Testis (tissue), 3 donors: ENCODE data around the gene RPS14. TPM values are rescaled to one million over a fixed set of nuclear protein-coding genes. Genes with fewer than 3 reads are reported as not detected.
A peak's percentile ranks its signal among the peaks of the same experiment; 100 is the strongest.
"Not testable (repeated sequence)": the region's sequence is repeated elsewhere in the genome, so short reads cannot be mapped to it uniquely, and the experiment has no call there.

Experiments
- DNase-seq: peaks from one replicate; pipeline ENCODE4 v3.0.0-alpha.2; 2019
- H3K27ac ChIP-seq, 2 donors: fragments of 200-600 bp; sonication (generic); one replicate each; pipeline ENCODE4 v1.5.1; 2019
- H3K27me3 ChIP-seq: fragments of 200-600 bp; sonication (generic); one replicate; pipeline ENCODE4 v1.5.1; 2019
- H3K36me3 ChIP-seq: fragments of 200-600 bp; sonication (generic); one replicate; pipeline ENCODE4 v1.5.1; 2017; ENCODE audit warnings: low read depth; ENCODE audit errors: missing control alignments
- H3K4me1 ChIP-seq: fragments of 200-600 bp; sonication (generic); one replicate; pipeline ENCODE4 v1.5.1; 2019
- H3K4me3 ChIP-seq, 2 donors: fragments of 200-600 bp; sonication (generic); one replicate each; pipeline ENCODE4 v1.5.1; 2017 to 2019
- H3K9me3 ChIP-seq: fragments of 200-600 bp; sonication (generic); one replicate; pipeline ENCODE4 v1.5.1; 2017
- CTCF ChIP-seq, 3 experiments: fragments of 450-650 bp in 2 of 3; fragments of 200-600 bp in 1 of 3; sonication (generic) in 1 of 3; IDR thresholded peaks; one replicate each; pipeline ENCODE4 v1.5.1; 2016 to 2019; ENCODE audit warnings: antibody characterized with exemption in 3 of 3, mild to moderate bottlenecking in 2 of 3, moderate library complexity in 1 of 3
- POLR2A ChIP-seq: fragments of 450-650 bp; IDR thresholded peaks from one replicate; pipeline ENCODE4 v1.6.1; 2017; ENCODE audit warnings: antibody characterized with exemption, mild to moderate bottlenecking, moderate library complexity
- WGBS, 2 donors: methylation state at CpG; one replicate each; pipeline ENCODE4 v1.1.5; 2018; 5-methylcytosine and 5-hydroxymethylcytosine counted together
- intact Hi-C: fragments of 100-400 bp; cut with DNase I; formaldehyde crosslinking; loops from one replicate; pipeline ENCODE4 v1.15.1; 2023; ENCODE audit warnings: low total_unique reads
- polyA plus RNA-seq: library from polyadenylated mRNA; stranded (reverse); fragments of 350-450 nt; fragmentation: Illumina TruSeq; extraction: RNeasy Lipid Tissue Mini Kit (QIAGEN cat#74804); gene quantifications from one replicate; pipeline ENCODE4 v1.2.3, GENCODE V29; 2014; ENCODE audit warnings: low read depth, low replicate concordance; ENCODE audit not compliant: insufficient read depth
- total RNA-seq, 2 donors: library from RNA; depleted of rRNA; stranded (reverse); fragments of >200 nt; gene quantifications; one replicate each; pipeline ENCODE4 v1.2.3, GENCODE V29; 2016

The RPS14 gene
- total and polyA plus RNA-seq, 3 donors from 2014 or later: 781 to 1,273 (median 1,234) TPM

- 57 to 60% methylated on average over 4 of the region's 4 CpGs for WGBS, 2 donors
- H3K4me1 ChIP-seq: no peaks in the 10 kb centered on the region
- no peaks in the 10 kb centered on the region for H3K27me3 ChIP-seq
- no peak overlapping the region for H3K27ac ChIP-seq
- DNase-seq: no peak
- H3K4me3 ChIP-seq: no peak overlapping the region
- intact Hi-C loops: no loop called here
- TF ChIP-seq CTCF (IDR thresholded peaks at IDR 0.05) (no peak), POLR2A (no peak)
- no peaks in the 10 kb centered on the region for H3K9me3 ChIP-seq
- no peaks in the 10 kb centered on the region for H3K36me3 ChIP-seq
Observed at GRCh38 chr5:150422075-150422474, 27.5 kb downstream of the RPS14 start.

GRCh38 chr5:150419630-150420270 is 29.8 kb downstream of the RPS14 start:
- Histone ChIP-seq H3K36me3 (no peaks in the 10 kb centered on the region), H3K4me3 (no peak overlapping the region), H3K27me3 (no peaks in the 10 kb centered on the region), H3K4me1 (no peaks in the 10 kb centered on the region), H3K27ac (no peak overlapping the region), H3K9me3 (no peaks in the 10 kb centered on the region)
- intact Hi-C loops: no loop called here
- no peak for DNase-seq
- TF ChIP-seq CTCF (IDR thresholded peaks at IDR 0.05) (no peak), POLR2A (no peak)
- 88 to 90% methylated on average over 7 of the region's 7 CpGs for WGBS, 2 donors

- H3K27ac ChIP-seq: peak overlapping the region in 1 of 2 donors; percentile 85
Observed at GRCh38 chr5:150413902-150414790, 35.4 kb downstream of the RPS14 start.

GRCh38 chr5:150413176-150413901 is 36.2 kb downstream of the RPS14 start:
- Histone ChIP-seq H3K27ac (peak overlapping the region; percentile 72 to 85), H3K9me3 (no peaks in the 10 kb centered on the region), H3K36me3 (no peaks in the 10 kb centered on the region), H3K27me3 (no peaks in the 10 kb centered on the region), H3K4me3 (peak overlapping the region in 1 of 2 donors; percentile 61), H3K4me1 (peaks cover 11% of the 10 kb centered on the region)
- WGBS, 2 donors: 42 to 47% methylated on average over 12 of the region's 12 CpGs
- no peak for DNase-seq
- intact Hi-C loops: no loop called here
- TF ChIP-seq CTCF (IDR thresholded peaks at IDR 0.05): no peak
- TF ChIP-seq POLR2A: no peak

More at GRCh38 chr5:150413902-150414790, 35.4 kb downstream of the RPS14 start:
- H3K27me3 ChIP-seq, DNase-seq, intact Hi-C loops, H3K9me3 ChIP-seq, H3K4me3 ChIP-seq, H3K36me3 ChIP-seq: not testable (repeated sequence)
- H3K4me1 ChIP-seq: peaks cover 11% of the 10 kb centered on the region
- WGBS, 2 donors: 88 to 95% methylated on average over 16 of the region's 16 CpGs
